ENCODE measurements around the gene TRIM13.

TRIM13 gene

GRCh38 chr13:50015258-50015657 lies 18.4 kb downstream of the TRIM13 start, which contains the start of gene KCNRG:
TSS of gene KCNRG (plus strand) at chr13:50015444. CDS start at chr13:50015494, 50 bp downstream.
- TF ChIP-seq CTCF (IDR thresholded peaks at IDR 0.05; ENCODE audit: poor library complexity, severe bottlenecking), result no peak
- Histone ChIP-seq H3K4me1 (ENCODE audit: insufficient read depth, poor library complexity, severe bottlenecking) (no peaks in the 10 kb centered on the region), H3K4me3 (ENCODE audit: severe bottlenecking) (no peak within 1 kb of the TSS), H3K36me3 (ENCODE audit: low read depth) (peaks cover 38% of the 10 kb centered on the region), H3K9me3 (ENCODE audit: severe bottlenecking) (no peaks in the 10 kb centered on the region), H3K27me3 (ENCODE audit: insufficient read depth, poor library complexity, severe bottlenecking) (no peaks in the 10 kb centered on the region), H3K27ac (ENCODE audit: poor library complexity, severe bottlenecking) (no peak within 1 kb of the TSS)
- ATAC-seq (ENCODE audit: low read depth), result no peak
- no peak for DNase-seq (ENCODE audit: low spot score)

- Histone ChIP-seq H3K9me3 (ENCODE audit: severe bottlenecking) (no peaks in the 10 kb centered on the region), H3K27me3 (ENCODE audit: insufficient read depth, poor library complexity, severe bottlenecking) (no peaks in the 10 kb centered on the region), H3K4me1 (ENCODE audit: insufficient read depth, poor library complexity, severe bottlenecking) (no peaks in the 10 kb centered on the region), H3K4me3 (ENCODE audit: severe bottlenecking) (no peak overlapping the region), H3K27ac (ENCODE audit: poor library complexity, severe bottlenecking) (no peak overlapping the region), H3K36me3 (ENCODE audit: low read depth) (peaks cover 35% of the 10 kb centered on the region)
- ATAC-seq (ENCODE audit: low read depth) (no peak), DNase-seq (ENCODE audit: low spot score) (no peak)
- TF ChIP-seq CTCF (IDR thresholded peaks at IDR 0.05; ENCODE audit: poor library complexity, severe bottlenecking), result no peak
These were observed 18.9 kb downstream of the TRIM13 start for GRCh38 chr13:50015750-50016149.

- Histone ChIP-seq H3K27me3 (ENCODE audit: insufficient read depth, poor library complexity, severe bottlenecking) (no peaks in the 10 kb centered on the region), H3K4me3 (ENCODE audit: severe bottlenecking) (no peak overlapping the region), H3K4me1 (ENCODE audit: insufficient read depth, poor library complexity, severe bottlenecking) (no peaks in the 10 kb centered on the region), H3K9me3 (ENCODE audit: severe bottlenecking) (no peaks in the 10 kb centered on the region), H3K36me3 (ENCODE audit: low read depth) (peaks cover 34% of the 10 kb centered on the region), H3K27ac (ENCODE audit: poor library complexity, severe bottlenecking) (no peak overlapping the region)
- no peak for TF ChIP-seq CTCF (IDR thresholded peaks at IDR 0.05; ENCODE audit: poor library complexity, severe bottlenecking)
- ATAC-seq (ENCODE audit: low read depth), result no peak
- no peak for DNase-seq (ENCODE audit: low spot score)
These were observed 19.6 kb downstream of the TRIM13 start for GRCh38 chr13:50016444-50016843.

- DNase-seq (ENCODE audit: low spot score), result no peak
- H3K27ac ChIP-seq (ENCODE audit: poor library complexity, severe bottlenecking), result no peak overlapping the region
- TF ChIP-seq CTCF (IDR thresholded peaks at IDR 0.05; ENCODE audit: poor library complexity, severe bottlenecking), result no peak
- no peaks in the 10 kb centered on the region for H3K9me3 ChIP-seq (ENCODE audit: severe bottlenecking)
- no peak overlapping the region for H3K4me3 ChIP-seq (ENCODE audit: severe bottlenecking)
- ATAC-seq (ENCODE audit: low read depth), result no peak
- H3K36me3 ChIP-seq (ENCODE audit: low read depth), result peaks cover 33% of the 10 kb centered on the region
- H3K27me3 ChIP-seq (ENCODE audit: insufficient read depth, poor library complexity, severe bottlenecking), result no peaks in the 10 kb centered on the region
- H3K4me1 ChIP-seq (ENCODE audit: insufficient read depth, poor library complexity, severe bottlenecking), result no peaks in the 10 kb centered on the region
These were observed 21.0 kb downstream of the TRIM13 start for GRCh38 chr13:50017819-50018218.

- Histone ChIP-seq H3K36me3 (ENCODE audit: low read depth) (peaks cover 78% of the 10 kb centered on the region), H3K4me3 (ENCODE audit: severe bottlenecking) (no peak overlapping the region), H3K4me1 (ENCODE audit: insufficient read depth, poor library complexity, severe bottlenecking) (no peaks in the 10 kb centered on the region), H3K27ac (ENCODE audit: poor library complexity, severe bottlenecking) (no peak overlapping the region), H3K9me3 (ENCODE audit: severe bottlenecking) (no peaks in the 10 kb centered on the region), H3K27me3 (ENCODE audit: insufficient read depth, poor library complexity, severe bottlenecking) (no peaks in the 10 kb centered on the region)
- no peak for TF ChIP-seq CTCF (IDR thresholded peaks at IDR 0.05; ENCODE audit: poor library complexity, severe bottlenecking)
- ATAC-seq (ENCODE audit: low read depth), result no peak
- no peak for DNase-seq (ENCODE audit: low spot score)
These were observed 28.6 kb downstream of the TRIM13 start for GRCh38 chr13:50025436-50025835.

Data from RWPE2 (cell line).